GM18526 (cell line): ENCODE data around the gene B4GALT5.

Experiments used
- POLR2A ChIP-seq: IDR thresholded peaks from 3 replicates; pipeline ENCODE4 v1.6.1; 2011; ENCODE audit not compliant: insufficient read length; ENCODE audit errors: extremely low read depth

B4GALT5 gene

DNA sequence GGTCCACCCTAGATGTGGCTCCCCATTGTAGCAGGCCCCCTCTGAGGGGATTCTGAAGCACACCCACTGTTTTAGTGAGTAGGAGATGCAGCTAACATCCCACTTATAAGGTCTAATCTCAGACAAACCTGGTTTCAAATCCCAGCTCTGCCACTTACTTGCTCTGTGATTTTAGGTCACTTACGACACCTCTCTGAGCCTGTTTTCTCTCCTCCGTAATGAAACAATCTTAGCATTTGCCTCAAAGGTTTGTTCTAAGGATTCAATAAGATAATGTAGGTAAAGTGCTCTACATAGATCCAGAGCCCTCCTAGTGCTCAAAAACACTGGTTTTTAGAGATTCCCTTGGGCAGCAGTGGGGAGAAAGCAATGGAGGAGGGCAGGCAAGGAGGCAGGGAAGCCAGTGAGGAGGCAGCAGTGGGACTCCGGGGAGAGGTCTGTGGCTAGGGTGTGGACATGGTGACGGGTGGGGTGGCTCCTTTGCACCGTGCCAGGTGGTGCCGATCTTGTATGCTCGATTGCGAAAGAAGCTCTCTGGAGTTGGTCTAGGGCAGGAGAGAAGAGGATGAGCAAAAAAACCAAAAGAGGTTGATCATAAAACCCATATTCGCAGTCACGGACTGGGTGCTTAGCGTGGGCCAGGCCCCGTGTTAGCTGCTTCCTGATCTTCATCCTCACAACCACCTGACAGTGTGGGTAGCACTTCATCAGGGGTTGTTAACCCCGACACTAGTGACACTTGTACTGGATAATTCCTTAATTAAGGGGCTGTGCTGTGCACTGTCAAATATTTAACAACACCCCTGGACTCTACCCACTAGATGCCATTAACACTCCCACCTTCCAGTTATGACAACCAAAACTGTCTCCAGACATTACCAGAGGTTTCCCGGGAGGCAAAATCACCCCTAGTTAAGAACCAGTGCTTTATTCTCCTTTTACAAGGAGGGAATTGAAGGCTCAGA lies 129.0 kb downstream of the B4GALT5 start:
- TF ChIP-seq POLR2A: no peak

DNA sequence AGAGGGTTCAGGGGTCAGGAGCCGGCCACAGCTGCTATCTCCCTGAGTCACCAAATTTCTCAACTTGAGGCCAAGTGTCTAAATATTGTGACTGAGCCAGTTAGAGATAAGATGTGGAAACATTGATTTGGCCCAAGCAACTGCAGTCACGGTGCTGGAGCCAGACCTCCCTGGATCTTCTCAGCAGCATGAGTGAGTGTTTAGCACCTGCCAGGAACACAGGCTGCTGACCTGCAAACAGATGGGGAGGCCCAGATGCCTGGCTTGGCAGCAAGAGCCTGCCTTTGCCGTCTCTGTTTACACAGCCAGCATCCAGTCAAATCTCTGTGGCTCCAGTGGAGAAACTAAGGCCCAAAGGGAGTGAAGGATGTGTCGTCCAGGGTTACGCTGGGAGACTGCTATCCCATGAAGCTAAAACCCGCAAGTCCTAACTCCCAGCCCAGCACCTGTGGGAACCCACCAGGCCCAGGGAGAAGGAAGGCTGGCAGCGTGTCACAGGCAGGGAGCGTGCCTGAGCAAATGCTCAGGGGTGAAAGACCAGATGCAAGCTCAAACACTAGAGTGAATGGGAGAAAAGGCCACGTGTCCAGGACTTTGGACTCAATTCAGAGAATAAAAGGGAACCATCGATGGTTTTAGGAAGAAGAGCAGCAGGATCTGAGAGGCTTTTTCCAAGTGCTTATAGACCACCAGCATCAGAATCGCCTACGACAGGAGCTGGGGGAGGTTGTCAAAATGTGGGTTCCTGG lies 129.8 kb downstream of the B4GALT5 start:
- TF ChIP-seq POLR2A: no peak

DNA sequence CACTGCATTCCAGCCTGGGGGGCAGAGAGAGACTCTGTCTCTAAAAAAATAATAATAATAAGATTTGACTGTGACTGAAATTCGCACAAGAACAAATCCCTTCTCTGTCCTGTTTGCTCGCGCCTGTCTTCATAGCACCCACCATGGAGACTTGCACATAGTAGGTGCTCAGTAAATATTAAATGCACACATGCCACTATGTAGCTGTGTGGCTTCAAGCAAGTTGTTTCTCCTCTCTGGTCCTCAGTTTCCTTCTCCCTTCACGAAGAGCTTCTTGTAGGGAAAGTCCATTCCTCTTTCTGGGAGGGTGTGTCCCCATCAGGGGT lies 130.4 kb downstream of the B4GALT5 start:
- TF ChIP-seq POLR2A: no peak
